ENCODE data around the gene FPGS.
A peak's percentile ranks its signal among the peaks of the same experiment; 100 is the strongest.
"Not testable (repeated sequence)": the region's sequence is repeated elsewhere in the genome, so short reads cannot be mapped to it uniquely, and the experiment has no call there.

Gene FPGS

GRCh38 chr9:127770905-127771569 is 31.6 kb upstream of the FPGS start:
- peak; percentile 99 for DNase-seq (ENCODE audit: low spot score)

- DNase-seq (ENCODE audit: low spot score) = no peak
Measured at GRCh38 chr9:127771570-127772189, 31.0 kb upstream of the FPGS start.

- DNase-seq (ENCODE audit: low spot score) = no peak
Measured at GRCh38 chr9:127772603-127773002, 30.1 kb upstream of the FPGS start.

- DNase-seq (ENCODE audit: low spot score) = no peak
Measured at GRCh38 chr9:127773272-127773671, 29.4 kb upstream of the FPGS start.

GRCh38 chr9:127773981-127774380 is 28.7 kb upstream of the FPGS start:
- no peak for DNase-seq (ENCODE audit: low spot score)

- peak; percentile 89 for DNase-seq (ENCODE audit: low spot score)
Measured at GRCh38 chr9:127776195-127776923, 26.3 kb upstream of the FPGS start.

- DNase-seq (ENCODE audit: low spot score) = no peak
Measured at GRCh38 chr9:127776924-127777289, 25.8 kb upstream of the FPGS start.

GRCh38 chr9:127777368-127777980 is 25.2 kb upstream of the FPGS start:
- no peak for DNase-seq (ENCODE audit: low spot score)

GRCh38 chr9:127778280-127779135 is 24.2 kb upstream of the FPGS start, which contains the start of gene SH2D3C:
SH2D3C (minus strand) TSS chr9:127778666; CDS start chr9:127778627, 39 bp downstream.
- DNase-seq (ENCODE audit: low spot score) = peak; percentile 45

- DNase-seq (ENCODE audit: low spot score) = peak; percentile 52
Measured at GRCh38 chr9:127779136-127779981, 23.3 kb upstream of the FPGS start.

- no peak for DNase-seq (ENCODE audit: low spot score)
Measured at GRCh38 chr9:127780126-127780885, 22.4 kb upstream of the FPGS start.

GRCh38 chr9:127780909-127781308 is 21.8 kb upstream of the FPGS start:
- not testable (repeated sequence) for DNase-seq (ENCODE audit: low spot score)

- no peak for DNase-seq (ENCODE audit: low spot score)
Measured at GRCh38 chr9:127781806-127782205, 20.9 kb upstream of the FPGS start.

GRCh38 chr9:127783111-127784008 is 19.3 kb upstream of the FPGS start:
- DNase-seq (ENCODE audit: low spot score) = peak; percentile 77

- peak; percentile 86 for DNase-seq (ENCODE audit: low spot score)
Measured at GRCh38 chr9:127785023-127785932, 17.4 kb upstream of the FPGS start.

- peak; percentile 90 for DNase-seq (ENCODE audit: low spot score)
Measured at GRCh38 chr9:127785933-127786772, 16.5 kb upstream of the FPGS start, which contains the start of gene CDK9. CDK9 (plus strand) TSS chr9:127786034; CDS start chr9:127786149, 115 bp downstream.

GRCh38 chr9:127786773-127787104 is 15.9 kb upstream of the FPGS start:
- no peak for DNase-seq (ENCODE audit: low spot score)
